Epithelial cell of esophagus (primary cell): ENCODE measurements around the gene ACTL7A.

Experiments
- DNase-seq: peaks from one replicate; pipeline ENCODE4 v3.0.0; 2010; ENCODE audit warnings: low read depth
- H3K4me3 ChIP-seq: 2 replicates; pipeline ENCODE4 v1.5.1; 2011; ENCODE audit warnings: mild to moderate bottlenecking, low read length, control low read depth
- CTCF ChIP-seq: IDR thresholded peaks from 2 replicates; pipeline ENCODE4 v1.5.1; 2011; ENCODE audit warnings: low read depth, mild to moderate bottlenecking, low read length, control low read depth, inconsistent platforms; ENCODE audit not compliant: insufficient read depth; ENCODE audit errors: missing control alignments

ACTL7A gene

GRCh38 chr9:108900176-108900575, 38.1 kb downstream of the ACTL7A start:
- DNase-seq, result no peak
- no peak for TF ChIP-seq CTCF
- no peak overlapping the region for H3K4me3 ChIP-seq

GRCh38 chr9:108903420-108904103, 41.5 kb downstream of the ACTL7A start:
- TF ChIP-seq CTCF, result no peak
- DNase-seq, result peak; percentile 41
- no peak overlapping the region for H3K4me3 ChIP-seq

- no peak for DNase-seq
These were observed 42.1 kb downstream of the ACTL7A start for GRCh38 chr9:108904161-108904560.

GRCh38 chr9:108905494-108905893, 43.4 kb downstream of the ACTL7A start:
- H3K4me3 ChIP-seq, result no peak overlapping the region
- TF ChIP-seq CTCF, result no peak
- DNase-seq, result no peak

More at GRCh38 chr9:108904161-108904560, 42.1 kb downstream of the ACTL7A start:
- no peak for TF ChIP-seq CTCF
- H3K4me3 ChIP-seq, result no peak overlapping the region

GRCh38 chr9:108910402-108910801, 48.3 kb downstream of the ACTL7A start:
- TF ChIP-seq CTCF, result no peak
- no peak overlapping the region for H3K4me3 ChIP-seq
- peak; percentile 6 for DNase-seq

- H3K4me3 ChIP-seq, result no peak overlapping the region
- DNase-seq, result no peak
- TF ChIP-seq CTCF, result no peak
These were observed 48.8 kb downstream of the ACTL7A start for GRCh38 chr9:108910914-108911313.

GRCh38 chr9:108911820-108912219, 49.8 kb downstream of the ACTL7A start:
- no peak for TF ChIP-seq CTCF
- no peak overlapping the region for H3K4me3 ChIP-seq
- DNase-seq, result no peak
